ENCODE data around the gene SLC7A6. TPM values are rescaled to one million over a fixed set of nuclear protein-coding genes. Genes with fewer than 3 reads are reported as not detected.

SLC7A6 gene
- total and polyA plus RNA-seq, 5 donors = 25.0 to 60.7 (median 45.0) TPM

DNA sequence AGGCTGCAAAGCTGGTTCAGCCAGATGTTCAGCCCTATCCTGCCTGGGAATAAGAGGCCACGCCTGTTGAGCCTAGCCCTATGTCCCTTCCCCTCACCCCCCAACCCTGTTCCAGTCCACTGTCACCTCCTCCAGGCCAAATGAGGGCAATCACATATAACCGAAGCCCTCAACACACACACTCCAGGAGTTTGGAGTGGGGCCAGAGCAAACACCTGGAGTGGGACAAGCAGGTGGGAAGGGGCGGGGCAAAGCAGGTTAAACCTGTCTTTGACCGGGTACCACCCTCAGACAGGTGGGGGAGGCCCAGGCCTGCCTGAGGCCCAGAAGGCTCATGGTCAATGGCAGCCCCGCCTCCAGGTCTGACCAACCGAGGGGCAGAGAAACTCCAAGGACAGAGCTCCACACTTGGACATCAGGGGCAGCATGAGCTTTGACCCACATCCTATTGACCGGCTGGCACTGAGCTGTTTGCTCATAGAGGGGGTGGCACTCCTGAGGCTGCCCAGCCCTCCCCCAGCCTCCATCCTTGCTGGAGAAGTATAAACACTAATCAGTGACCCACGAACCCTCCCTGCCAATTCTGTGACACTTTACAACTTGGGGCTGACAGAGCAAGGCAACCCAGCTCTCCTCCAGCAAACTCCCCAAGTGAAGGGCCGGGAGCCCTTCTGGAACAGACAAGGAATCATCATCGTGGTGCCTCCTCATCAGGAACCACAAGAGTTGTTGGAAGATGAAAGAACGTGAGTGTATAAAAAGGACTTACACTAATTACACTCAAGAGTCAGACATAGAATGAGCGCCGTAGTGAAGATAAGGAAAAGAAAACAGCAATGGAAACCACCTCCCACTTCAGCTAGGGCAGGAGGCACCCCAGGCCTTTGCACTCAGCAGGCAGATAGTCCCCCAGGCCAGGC, 29.9 kb upstream of the SLC7A6 start:
- Histone ChIP-seq H3K27me3 (ENCODE audit: control insufficient read depth, insufficient read depth) (no peaks in the 10 kb centered on the region), H3K27ac (ENCODE audit: low read length) (no peak overlapping the region), H3K4me1 (ENCODE audit: control insufficient read depth, insufficient read depth, low read length) (no peaks in the 10 kb centered on the region), H3K4me3 (ENCODE audit: low read length) (no peak overlapping the region), H3K9me3 (ENCODE audit: control insufficient read depth, low read length) (no peaks in the 10 kb centered on the region)
- intact Hi-C loops (cut with DNase I) = loop anchor here in 1 of 4 donors (10.0 kb wide), 1 partner anchor 240 kb away; the partner anchor contains the start of gene DPEP2
- DNase-seq = no peak
- no peak for ATAC-seq
- WGBS = 62% methylated on average over 13 of the region's 13 CpGs

DNA sequence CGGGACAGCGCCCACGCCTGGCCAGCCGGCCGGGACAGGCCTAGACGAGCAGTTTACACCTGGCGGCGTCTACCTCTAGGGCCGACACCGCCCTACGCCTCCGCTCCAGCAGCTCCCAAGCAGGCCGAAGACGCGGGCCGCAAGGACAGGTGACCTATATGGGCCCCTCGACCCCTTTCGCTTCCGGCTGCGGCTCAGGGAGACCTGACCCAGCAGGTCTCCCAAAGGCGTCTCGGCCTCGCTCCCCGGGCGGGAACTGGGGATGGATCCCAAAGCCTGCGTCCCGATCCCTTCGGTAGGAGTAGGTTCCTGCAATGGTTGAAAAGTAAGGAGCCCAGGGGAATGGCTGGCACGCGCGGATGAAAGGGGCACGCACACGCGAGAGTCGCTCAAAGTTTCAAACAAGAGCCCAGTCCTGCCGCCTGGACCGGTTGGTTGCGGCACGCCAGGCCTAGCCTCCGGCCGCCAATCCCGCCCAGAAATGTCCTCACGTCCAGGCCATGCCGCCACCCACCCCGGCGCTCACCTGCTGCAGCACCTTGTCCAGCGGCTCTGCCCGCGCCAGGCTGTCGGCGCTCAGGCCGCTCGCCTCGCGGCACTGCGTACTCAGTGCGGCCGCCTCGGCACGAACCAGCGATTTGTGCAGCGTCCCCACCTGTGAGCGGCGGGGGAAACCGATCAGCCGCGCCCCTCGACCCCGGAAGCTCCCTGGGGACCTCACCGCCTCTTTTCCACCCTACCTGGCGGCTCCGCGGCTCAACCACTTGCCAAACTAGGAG, 29.0 kb upstream of the SLC7A6 start:
- Histone ChIP-seq H3K9me3 (ENCODE audit: control insufficient read depth, low read length) (no peaks in the 10 kb centered on the region), H3K4me3 (ENCODE audit: low read length) (no peak overlapping the region), H3K27ac (ENCODE audit: low read length) (no peak overlapping the region), H3K27me3 (ENCODE audit: control insufficient read depth, insufficient read depth) (no peaks in the 10 kb centered on the region), H3K4me1 (ENCODE audit: control insufficient read depth, insufficient read depth, low read length) (no peaks in the 10 kb centered on the region)
- intact Hi-C loops (cut with DNase I) = loop anchor here in 1 of 4 donors (10.0 kb wide), 1 partner anchor 240 kb away; the partner anchor contains the start of gene DPEP2
- ATAC-seq (no peak), DNase-seq (peak in 1 of 3 donors; percentile 68)
- WGBS = 56% methylated on average over 73 of the region's 73 CpGs

DNA sequence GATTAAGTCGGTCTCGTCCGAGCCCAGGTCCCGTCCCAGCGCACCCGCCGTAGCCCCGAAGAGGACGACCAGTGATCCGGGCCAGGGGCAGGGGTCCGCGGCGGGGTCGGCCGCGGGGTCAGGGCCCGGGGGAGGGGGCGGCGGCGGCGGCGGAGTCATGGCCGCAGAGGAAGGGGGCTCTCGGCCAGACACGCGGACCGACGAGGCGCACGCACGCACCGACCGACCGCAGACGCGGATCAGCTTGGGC, 28.5 kb upstream of the SLC7A6 start, which contains the start of gene ESRP2:
TSS of gene ESRP2 (minus strand) at position 241 of the 250 bp plus-strand sequence. CDS start at position 159, 82 bp downstream.
- no peaks in the 10 kb centered on the region for H3K9me3 ChIP-seq (ENCODE audit: control insufficient read depth, low read length)
- no peaks in the 10 kb centered on the region for H3K27me3 ChIP-seq (ENCODE audit: control insufficient read depth, insufficient read depth)
- intact Hi-C loops (cut with DNase I) = loop anchor here in 1 of 4 donors (10.0 kb wide), 1 partner anchor 241 kb away; the partner anchor contains the start of gene DPEP2
- WGBS = 7% methylated on average over 36 of the region's 36 CpGs
- H3K27ac ChIP-seq (ENCODE audit: low read length) = no peak within 1 kb of the TSS
- H3K4me3 ChIP-seq (ENCODE audit: low read length) = peak within 1 kb of the TSS; percentile 67
- DNase-seq (no peak), ATAC-seq (no peak)
- no peaks in the 10 kb centered on the region for H3K4me1 ChIP-seq (ENCODE audit: control insufficient read depth, insufficient read depth, low read length)

DNA sequence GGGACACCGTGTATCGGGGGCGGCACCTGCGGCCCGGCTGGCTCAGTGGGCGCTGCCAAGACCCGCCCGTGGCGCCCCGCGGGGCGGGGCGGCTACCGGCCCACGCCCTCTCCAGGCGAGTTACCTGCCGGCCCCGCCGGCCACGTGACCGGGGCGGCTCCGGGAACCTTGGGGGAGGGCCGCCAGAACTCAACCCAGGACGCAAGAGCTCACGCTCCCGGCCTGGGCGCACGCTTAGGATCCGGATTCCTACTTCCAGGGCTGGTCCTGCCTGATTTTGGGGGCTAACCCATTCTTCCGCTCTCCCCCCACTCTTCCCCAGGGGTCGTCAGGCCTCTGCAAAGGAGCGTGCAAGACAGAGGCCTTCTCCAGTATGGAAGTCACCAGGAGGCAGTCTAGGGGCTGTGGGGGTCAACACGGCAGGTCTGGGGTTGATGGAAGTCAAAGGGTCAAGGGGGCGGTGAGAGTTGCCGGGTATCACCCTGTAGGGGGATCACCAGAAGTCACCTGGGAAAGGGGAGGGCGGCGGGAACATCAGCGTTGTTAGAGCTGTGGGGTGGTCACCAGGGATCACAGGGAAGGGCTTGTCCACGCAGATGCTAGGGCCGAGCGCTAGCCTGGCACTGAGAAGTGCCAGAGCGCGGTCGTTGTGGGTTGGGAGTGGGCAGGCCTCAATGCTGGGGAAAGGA, 28.0 kb upstream of the SLC7A6 start:
- Histone ChIP-seq H3K9me3 (ENCODE audit: control insufficient read depth, low read length) (no peaks in the 10 kb centered on the region), H3K27ac (ENCODE audit: low read length) (no peak overlapping the region), H3K27me3 (ENCODE audit: control insufficient read depth, insufficient read depth) (no peaks in the 10 kb centered on the region), H3K4me3 (ENCODE audit: low read length) (peak overlapping the region; percentile 22), H3K4me1 (ENCODE audit: control insufficient read depth, insufficient read depth, low read length) (no peaks in the 10 kb centered on the region)
- DNase-seq (peak; percentile 46 to 76 (median 71)), ATAC-seq (peak in 1 of 2 donors; percentile 1)
- intact Hi-C loops (cut with DNase I) = loop anchor here in 1 of 4 donors (10.0 kb wide), 1 partner anchor 241 kb away; the partner anchor contains the start of gene DPEP2
- 14% methylated on average over 45 of the region's 45 CpGs for WGBS

DNA sequence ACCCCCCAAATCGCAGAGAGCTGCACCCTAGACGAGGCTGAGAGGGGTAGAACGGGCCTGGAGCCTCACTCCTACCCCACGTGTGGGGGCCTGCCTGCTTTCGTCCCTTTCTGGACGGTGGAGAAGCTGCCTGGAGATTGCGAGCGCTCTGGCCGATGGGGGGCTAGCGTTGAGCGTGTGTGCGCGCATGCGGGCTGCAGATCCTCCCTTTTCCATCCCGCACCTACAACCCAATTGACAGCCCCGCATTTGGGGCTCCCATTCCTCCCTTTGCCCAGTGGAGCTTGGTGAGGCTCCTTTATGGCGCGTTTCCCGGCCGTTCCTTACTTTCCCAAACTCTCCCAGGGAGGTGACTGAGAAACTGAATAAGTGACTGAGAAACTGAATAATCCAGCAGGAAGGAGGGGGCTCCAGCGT, 27.5 kb upstream of the SLC7A6 start:
- H3K4me3 ChIP-seq (ENCODE audit: low read length) = peak overlapping the region; percentile 67
- H3K27me3 ChIP-seq (ENCODE audit: control insufficient read depth, insufficient read depth) = no peaks in the 10 kb centered on the region
- DNase-seq = peak in 1 of 3 donors; percentile 39
- H3K9me3 ChIP-seq (ENCODE audit: control insufficient read depth, low read length) = no peaks in the 10 kb centered on the region
- 12% methylated on average over 21 of the region's 21 CpGs for WGBS
- H3K27ac ChIP-seq (ENCODE audit: low read length) = peak overlapping the region; percentile 31
- H3K4me1 ChIP-seq (ENCODE audit: control insufficient read depth, insufficient read depth, low read length) = no peaks in the 10 kb centered on the region
- peak in 1 of 2 donors; percentile 1 for ATAC-seq
- intact Hi-C loops (cut with DNase I) = loop anchor here in 1 of 4 donors (10.0 kb wide), 1 partner anchor 242 kb away; the partner anchor contains the start of gene DPEP2

DNA sequence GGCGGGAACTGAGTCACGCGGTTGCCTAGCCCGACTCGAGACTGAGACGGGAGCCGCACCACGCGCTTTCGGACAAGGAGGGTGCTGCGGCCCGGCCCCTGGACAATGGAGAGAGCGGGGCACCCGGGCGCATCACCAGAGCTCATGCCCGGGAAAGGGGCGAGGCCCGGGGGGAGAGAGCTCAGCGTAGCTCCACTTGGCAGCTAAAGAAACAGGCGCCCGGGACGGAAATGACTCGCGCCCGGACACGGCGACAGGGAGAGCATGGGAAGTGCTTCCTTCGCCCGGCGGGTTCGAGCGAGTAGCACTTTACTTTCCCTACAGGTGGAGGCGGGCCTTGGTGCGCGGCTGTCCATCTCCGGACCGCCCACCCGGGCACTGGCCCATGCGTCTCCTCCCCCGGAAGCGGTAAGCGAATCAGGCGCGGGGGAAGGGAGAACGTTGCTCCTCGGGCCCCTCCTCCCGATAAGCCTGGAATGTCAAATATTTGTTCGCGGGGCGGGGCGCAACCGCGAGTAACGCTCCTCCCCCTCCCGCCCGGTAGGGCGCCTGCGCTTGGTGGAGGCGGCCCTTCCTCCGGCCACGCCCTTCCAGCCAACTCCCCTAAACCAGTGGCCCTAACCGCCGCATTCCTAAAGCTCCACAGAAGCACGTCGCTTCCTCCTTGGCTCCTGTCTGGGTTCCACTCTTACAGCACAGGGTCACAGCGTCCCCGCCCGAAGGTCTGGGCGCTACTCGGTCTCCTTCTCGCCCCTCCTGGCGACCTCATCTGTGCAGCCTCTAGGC, 26.9 kb upstream of the SLC7A6 start:
- Histone ChIP-seq H3K4me1 (ENCODE audit: control insufficient read depth, insufficient read depth, low read length) (no peaks in the 10 kb centered on the region), H3K27me3 (ENCODE audit: control insufficient read depth, insufficient read depth) (no peaks in the 10 kb centered on the region), H3K27ac (ENCODE audit: low read length) (peak overlapping the region; percentile 50), H3K4me3 (ENCODE audit: low read length) (peak overlapping the region; percentile 67), H3K9me3 (ENCODE audit: control insufficient read depth, low read length) (no peaks in the 10 kb centered on the region)
- DNase-seq (peak; percentile 98 to 99 (median 99)), ATAC-seq (peak; percentile 91 to 93)
- under 1% methylated on average over 72 of the region's 72 CpGs for WGBS
- intact Hi-C loops (cut with DNase I) = loop anchor here in 1 of 4 donors (10.0 kb wide), 1 partner anchor 243 kb away; the partner anchor contains the start of gene DPEP2

DNA sequence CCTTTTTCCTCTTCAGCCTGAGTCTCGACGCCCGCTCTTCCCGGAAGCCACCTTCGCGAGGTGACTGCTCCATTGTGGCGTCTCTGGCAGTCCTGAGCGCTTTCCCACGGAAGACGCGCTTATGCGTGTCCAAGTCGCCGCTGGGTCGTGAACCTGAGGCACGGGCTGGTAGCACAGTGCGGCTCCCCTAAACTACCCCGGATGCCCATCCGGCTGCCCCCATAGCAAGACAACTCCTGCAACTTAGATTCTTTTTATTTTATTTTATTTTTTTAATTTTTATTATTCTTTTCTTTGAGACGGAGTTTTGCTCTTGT, 26.3 kb upstream of the SLC7A6 start:
- WGBS = 18% methylated on average over 20 of the region's 20 CpGs
- ATAC-seq = no peak
- Histone ChIP-seq H3K4me3 (ENCODE audit: low read length) (peak overlapping the region; percentile 6), H3K9me3 (ENCODE audit: control insufficient read depth, low read length) (no peaks in the 10 kb centered on the region), H3K27ac (ENCODE audit: low read length) (peak overlapping the region; percentile 50), H3K4me1 (ENCODE audit: control insufficient read depth, insufficient read depth, low read length) (no peaks in the 10 kb centered on the region), H3K27me3 (ENCODE audit: control insufficient read depth, insufficient read depth) (no peaks in the 10 kb centered on the region)
- intact Hi-C loops (cut with DNase I) = loop anchor here in 1 of 4 donors (10.0 kb wide), 1 partner anchor 243 kb away; the partner anchor contains the start of gene DPEP2
- no peak for DNase-seq

DNA sequence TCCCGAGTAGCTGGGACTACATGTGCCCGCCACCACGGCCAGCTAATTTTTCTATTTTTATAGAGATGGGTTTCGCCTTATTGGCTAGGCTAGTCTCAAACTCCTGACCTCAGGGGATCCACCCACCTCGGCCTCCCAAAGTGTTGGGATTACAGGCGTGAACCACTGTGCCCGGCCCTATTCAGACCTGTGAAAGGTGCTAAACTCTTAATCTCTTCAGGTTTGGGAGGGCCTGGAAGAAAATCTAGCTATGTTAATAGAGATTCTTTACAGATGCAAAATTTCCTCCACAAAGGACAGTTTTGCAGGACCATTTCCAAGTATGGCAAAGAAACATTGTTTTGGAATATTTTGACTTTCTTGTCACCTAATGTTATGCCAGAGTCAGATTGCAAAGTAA, 22.2 kb upstream of the SLC7A6 start:
- Histone ChIP-seq H3K27me3 (ENCODE audit: control insufficient read depth, insufficient read depth) (no peaks in the 10 kb centered on the region), H3K4me1 (ENCODE audit: control insufficient read depth, insufficient read depth, low read length) (peaks cover 11% of the 10 kb centered on the region), H3K9me3 (ENCODE audit: control insufficient read depth, low read length) (no peaks in the 10 kb centered on the region), H3K4me3 (ENCODE audit: low read length) (no peak overlapping the region), H3K27ac (ENCODE audit: low read length) (no peak overlapping the region)
- WGBS = 83% methylated on average over 7 of the region's 7 CpGs
- intact Hi-C loops (cut with DNase I) = loop anchor here in 3 of 4 donors (5.0 to 10.0 kb wide), 2 partner anchors 85 to 273 kb away; no protein-coding TSS in a partner anchor
- no peak for DNase-seq
- no peak for ATAC-seq

DNA sequence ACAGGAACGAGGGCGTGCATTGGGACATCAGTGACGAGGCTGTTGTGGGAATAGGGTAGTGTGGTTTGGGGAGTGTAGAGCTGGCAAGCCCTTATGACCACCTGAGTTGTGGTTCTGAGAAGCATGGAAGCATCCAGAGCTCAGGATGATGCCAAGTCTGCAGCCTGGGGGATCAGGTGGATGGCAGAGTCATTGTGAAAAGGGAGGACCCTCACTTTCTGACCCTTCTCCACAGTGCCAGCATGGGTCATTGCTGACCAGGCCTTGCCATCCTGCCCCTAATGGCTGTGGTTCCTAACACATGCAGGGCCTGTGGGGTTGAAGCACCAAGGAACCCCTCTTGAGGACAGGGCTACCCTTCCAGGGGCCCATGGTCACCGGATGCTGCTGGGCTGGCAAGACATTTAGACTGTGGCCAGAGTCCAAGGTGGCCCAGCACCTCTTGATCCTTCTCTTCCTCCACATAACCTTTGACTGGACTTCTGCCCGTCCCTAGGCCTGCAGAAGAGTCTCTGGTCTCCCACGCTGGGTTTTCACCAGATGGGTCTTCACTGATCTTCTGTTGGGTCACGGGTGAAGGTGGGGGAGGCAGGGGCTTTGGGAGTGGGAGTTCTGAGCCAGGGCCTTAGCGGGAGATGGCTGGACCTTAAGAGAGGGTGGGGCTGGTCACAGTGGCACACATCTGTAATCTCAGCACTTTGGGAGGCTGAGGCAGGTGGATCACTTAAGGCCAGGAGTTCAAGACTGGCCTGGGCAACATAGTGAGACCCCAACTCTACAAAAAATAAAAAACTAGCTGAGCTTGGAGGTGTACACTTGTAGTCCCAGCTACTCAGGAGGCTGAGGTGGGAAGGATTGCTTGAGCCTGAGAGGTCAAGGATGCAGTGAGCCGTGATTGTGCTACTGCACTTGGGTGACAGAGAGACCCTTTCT, 21.1 kb upstream of the SLC7A6 start:
- intact Hi-C loops (cut with DNase I) = loop anchor here in 3 of 4 donors (5.0 to 10.0 kb wide), 2 partner anchors 84 to 272 kb away; no protein-coding TSS in a partner anchor
- Histone ChIP-seq H3K27me3 (ENCODE audit: control insufficient read depth, insufficient read depth) (no peaks in the 10 kb centered on the region), H3K9me3 (ENCODE audit: control insufficient read depth, low read length) (no peaks in the 10 kb centered on the region), H3K4me1 (ENCODE audit: control insufficient read depth, insufficient read depth, low read length) (peaks cover 19% of the 10 kb centered on the region), H3K27ac (ENCODE audit: low read length) (no peak overlapping the region), H3K4me3 (ENCODE audit: low read length) (no peak overlapping the region)
- DNase-seq = peak in 2 of 3 donors; percentile 31 to 34
- no peak for ATAC-seq
- WGBS = 79% methylated on average over 9 of the region's 9 CpGs
